Skin epidermis (tissue), 12 donors: ENCODE data around the gene LGALS9C.
"Not testable (repeated sequence)": the region's sequence is repeated elsewhere in the genome, so short reads cannot be mapped to it uniquely, and the experiment has no call there.

ENCODE experiments used
- H3K27ac ChIP-seq, 21 experiments: fragments of 200-600 bp; sonication (generic) in 11 of 21; one replicate each; pipeline ENCODE4 v1.5.0; 2020; ENCODE audit warnings: mild to moderate bottlenecking in 3 of 21, inconsistent platforms in 2 of 21, moderate library complexity in 2 of 21
- H3K4me3 ChIP-seq, 7 experiments: fragments of 200-600 bp; sonication (generic) in 2 of 7; one replicate each; pipeline ENCODE4 v1.5.0; 2020; ENCODE audit warnings: inconsistent platforms in 2 of 7, mild to moderate bottlenecking in 2 of 7, moderate library complexity in 1 of 7

Gene LGALS9C

GRCh38 chr17:18526168-18526800 is 49.7 kb downstream of the LGALS9C start:
- H3K4me3 ChIP-seq, H3K27ac ChIP-seq: not testable (repeated sequence)

GRCh38 chr17:18527354-18527753 is 50.8 kb downstream of the LGALS9C start:
- H3K27ac ChIP-seq: not testable (repeated sequence)

GRCh38 chr17:18528435-18528834 is 51.8 kb downstream of the LGALS9C start:
- not testable (repeated sequence) for H3K4me3 ChIP-seq, H3K27ac ChIP-seq

More at GRCh38 chr17:18527354-18527753, 50.8 kb downstream of the LGALS9C start:
- not testable (repeated sequence) for H3K4me3 ChIP-seq

DNA sequence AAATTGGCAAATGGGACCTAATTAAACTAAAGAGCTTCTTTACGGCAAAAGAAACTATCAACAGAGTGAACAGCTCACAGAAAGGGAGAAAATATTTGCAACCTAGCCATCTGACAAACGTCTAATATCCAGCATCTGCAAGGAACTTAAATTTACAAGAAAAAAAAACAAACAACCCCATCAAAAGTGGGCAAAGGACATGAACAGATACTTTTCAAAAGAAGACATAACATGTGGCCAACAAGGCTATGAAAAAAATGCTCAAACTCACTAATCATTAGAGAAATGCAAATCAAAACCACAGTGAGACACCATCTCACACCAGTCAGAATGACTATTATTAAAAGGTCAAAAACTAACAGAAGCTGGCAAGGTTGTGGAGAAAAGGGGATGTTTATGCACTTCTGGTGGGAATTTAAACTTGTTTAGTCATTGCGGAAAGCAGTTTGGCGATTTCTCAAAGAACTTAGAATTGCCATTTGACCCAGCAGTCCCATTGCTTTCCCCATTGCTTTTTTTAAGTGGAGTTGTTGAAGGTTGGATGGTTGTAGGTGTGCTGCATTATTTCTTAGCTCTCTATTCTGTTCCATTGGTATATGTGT is 52.4 kb downstream of the LGALS9C start:
- H3K27ac ChIP-seq, H3K4me3 ChIP-seq: not testable (repeated sequence)

- H3K27ac ChIP-seq, H3K4me3 ChIP-seq: not testable (repeated sequence)
Observed at GRCh38 chr17:18530405-18530804, 53.8 kb downstream of the LGALS9C start.

DNA sequence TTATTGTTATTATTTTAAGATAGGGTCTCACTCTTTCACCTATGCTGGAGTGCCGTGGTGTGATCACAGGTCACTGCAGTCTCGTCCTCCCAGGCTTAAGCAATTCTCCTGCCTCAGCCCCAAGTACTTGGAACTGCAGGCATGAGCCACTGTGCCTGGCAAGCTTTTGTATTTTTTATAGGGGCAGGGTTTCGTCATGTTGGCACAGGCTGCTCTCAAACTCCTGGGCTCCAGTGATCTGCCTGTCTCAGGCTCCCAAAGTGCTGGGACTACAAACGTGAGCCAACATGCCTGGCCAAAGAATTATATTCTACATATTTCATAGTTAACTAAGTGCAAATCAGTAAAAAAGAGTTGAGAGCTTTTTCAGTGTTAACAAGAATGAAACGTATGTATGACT is 65.6 kb downstream of the LGALS9C start:
- not testable (repeated sequence) for H3K27ac ChIP-seq, H3K4me3 ChIP-seq

GRCh38 chr17:18542907-18543306 is 66.3 kb downstream of the LGALS9C start:
- H3K4me3 ChIP-seq, H3K27ac ChIP-seq: not testable (repeated sequence)
